Measurements from ENCODE around the gene ACOX3. TPM values are rescaled to one million over a fixed set of nuclear protein-coding genes. Genes with fewer than 3 reads are reported as not detected.

The ACOX3 gene
- total RNA-seq, 2 experiments from 2014 or later = 13.2 to 13.6 TPM

DNA sequence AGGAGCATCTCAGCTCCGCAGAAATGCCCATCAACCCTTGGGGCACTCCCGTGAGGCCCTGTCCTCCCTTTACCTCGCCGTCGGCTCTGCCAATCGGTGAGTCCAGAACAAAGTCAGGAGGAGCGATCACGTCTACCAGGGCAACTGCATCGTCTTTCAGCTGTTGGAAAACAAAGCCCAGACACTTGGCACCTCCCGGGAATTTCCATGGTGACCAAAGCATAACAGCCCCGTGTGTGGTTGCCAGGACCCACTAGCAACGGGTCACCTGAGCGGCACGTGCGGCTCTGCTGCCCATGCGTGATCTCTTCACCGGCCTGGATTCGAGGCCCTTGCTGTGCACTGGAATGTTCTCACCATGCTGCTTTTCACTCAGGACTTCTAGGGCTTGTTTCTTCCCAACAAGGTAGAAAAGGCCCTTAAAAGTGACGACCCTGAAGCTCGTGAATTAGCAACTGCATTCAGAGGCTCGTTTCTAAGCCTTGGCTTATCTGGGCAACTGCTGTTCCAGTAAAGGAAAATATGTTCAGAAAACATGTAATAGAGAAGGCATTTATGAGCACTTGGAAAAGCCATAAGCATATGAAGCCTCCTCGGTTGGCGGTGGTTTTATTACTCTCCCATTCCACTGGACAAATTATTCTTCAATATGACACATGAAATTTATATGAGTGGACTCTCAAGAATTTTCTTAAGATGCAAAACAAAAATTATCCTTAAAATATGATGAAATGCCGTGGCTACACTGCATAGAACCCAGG, 69.5 kb downstream of the ACOX3 start:
- Mint-ChIP-seq H3K4me1 (ENCODE audit: low read depth) (no peaks in the 10 kb centered on the region), H3K4me3 (no peak overlapping the region), H3K9me3 (ENCODE audit: insufficient read depth) (no peaks in the 10 kb centered on the region), H3K27me3 (ENCODE audit: low read depth) (no peaks in the 10 kb centered on the region), H3K27ac (no peak overlapping the region), H3K36me3 (ENCODE audit: low read depth) (no peaks in the 10 kb centered on the region)
- DNase-seq (no peak), ATAC-seq (no peak)
- CTCF ChIA-PET = no interaction called here
- POLR2A ChIA-PET = no interaction called here

DNA sequence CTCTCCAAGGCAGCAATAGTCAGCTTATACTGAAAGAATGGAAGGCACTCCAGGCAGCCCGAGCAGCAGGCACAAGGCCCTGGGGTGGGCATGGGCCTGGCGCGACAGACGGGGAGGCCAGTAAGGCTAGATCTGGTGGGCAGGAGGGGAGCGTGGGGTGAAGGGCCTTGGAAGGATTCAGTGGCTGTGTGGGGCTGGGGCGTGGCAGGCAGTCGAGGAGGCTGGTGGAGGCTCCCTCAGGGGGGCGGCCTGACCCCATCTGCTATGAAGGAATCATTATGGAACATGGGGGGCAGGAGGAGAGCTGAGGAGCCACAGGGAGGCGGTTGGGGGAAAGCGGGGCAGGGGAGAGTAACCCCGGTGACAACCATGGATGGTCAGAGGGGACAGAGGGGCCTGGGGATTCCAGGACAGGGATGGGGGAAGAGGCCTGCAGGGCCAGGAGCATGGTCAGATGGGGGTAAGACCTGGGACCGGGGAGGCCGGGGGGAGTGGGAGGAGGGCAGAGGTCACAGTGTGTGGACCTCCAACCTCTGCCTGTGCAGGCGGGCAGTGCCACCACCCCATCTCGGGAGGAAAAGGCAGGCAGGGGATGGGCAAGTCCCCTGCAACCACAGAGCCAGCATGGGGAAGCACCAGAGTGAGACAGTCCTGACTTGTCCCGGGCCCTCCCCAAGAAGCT, 70.3 kb downstream of the ACOX3 start:
- DNase-seq (no peak), ATAC-seq (no peak)
- H3K27me3 Mint-ChIP-seq (ENCODE audit: low read depth) = no peaks in the 10 kb centered on the region
- H3K36me3 Mint-ChIP-seq (ENCODE audit: low read depth) = no peaks in the 10 kb centered on the region
- no peaks in the 10 kb centered on the region for H3K4me1 Mint-ChIP-seq (ENCODE audit: low read depth)
- no peak overlapping the region for H3K27ac Mint-ChIP-seq
- H3K9me3 Mint-ChIP-seq (ENCODE audit: insufficient read depth) = no peaks in the 10 kb centered on the region
- H3K4me3 Mint-ChIP-seq = no peak overlapping the region
- POLR2A ChIA-PET = no interaction called here
- CTCF ChIA-PET = no interaction called here

DNA sequence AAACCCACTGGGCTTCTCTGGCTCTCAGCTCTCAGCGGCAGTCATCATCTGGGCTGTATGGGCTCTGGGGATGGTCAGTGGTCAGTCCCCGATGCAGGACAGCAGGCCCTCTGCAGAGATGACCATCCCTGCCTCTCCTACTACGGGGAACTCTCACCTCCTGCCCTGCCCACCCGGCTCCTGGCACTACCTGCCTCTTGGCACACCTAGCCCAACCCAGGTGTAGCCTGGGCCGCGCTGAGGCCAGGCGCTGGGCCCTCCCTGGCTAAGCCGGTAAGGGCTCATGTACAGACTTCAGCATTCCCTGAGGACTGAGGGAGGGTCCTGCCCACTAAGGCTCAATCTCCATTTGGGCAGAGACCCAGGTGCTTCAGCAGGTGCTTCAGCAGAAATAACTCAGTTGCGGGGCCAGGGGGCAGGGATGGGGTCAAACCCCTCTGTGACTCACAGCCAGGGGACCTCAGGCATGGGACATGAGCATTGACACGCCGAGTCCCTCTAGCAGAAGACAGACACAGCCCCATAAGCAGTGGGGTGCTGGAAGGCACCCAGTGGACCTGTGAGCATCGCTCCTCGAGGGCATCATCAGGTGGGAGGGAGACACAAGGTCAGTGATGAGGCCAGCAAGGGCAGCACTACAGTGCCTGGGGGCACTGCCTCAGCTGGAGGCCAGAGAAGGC, 71.0 kb downstream of the ACOX3 start:
- Mint-ChIP-seq H3K27ac (no peak overlapping the region), H3K27me3 (ENCODE audit: low read depth) (no peaks in the 10 kb centered on the region), H3K9me3 (ENCODE audit: insufficient read depth) (no peaks in the 10 kb centered on the region), H3K4me3 (no peak overlapping the region), H3K4me1 (ENCODE audit: low read depth) (no peaks in the 10 kb centered on the region), H3K36me3 (ENCODE audit: low read depth) (no peaks in the 10 kb centered on the region)
- DNase-seq (no peak), ATAC-seq (no peak)
- POLR2A ChIA-PET = no interaction called here
- CTCF ChIA-PET = no interaction called here

DNA sequence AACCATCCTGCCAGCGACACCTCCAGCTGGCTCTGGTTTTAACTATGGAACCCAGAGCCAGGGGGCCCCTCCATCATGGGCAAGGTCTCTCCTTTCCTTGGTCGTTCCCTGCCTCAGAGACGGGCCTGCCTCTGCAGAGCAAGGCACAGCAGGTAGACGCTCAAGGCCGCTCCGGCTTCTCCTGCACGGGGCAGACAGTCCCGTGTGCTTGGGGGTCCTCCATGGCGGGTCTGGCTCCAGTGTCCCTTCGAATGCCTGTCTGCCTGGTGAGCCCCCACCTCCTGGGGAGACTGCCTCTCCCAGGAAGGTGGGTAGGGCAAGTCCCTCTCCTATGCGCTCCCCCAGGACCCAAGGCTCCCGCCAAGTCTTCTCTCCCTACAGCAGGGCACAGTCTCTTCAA, 71.5 kb downstream of the ACOX3 start:
- no peak overlapping the region for H3K27ac Mint-ChIP-seq
- H3K4me3 Mint-ChIP-seq = no peak overlapping the region
- no peaks in the 10 kb centered on the region for H3K9me3 Mint-ChIP-seq (ENCODE audit: insufficient read depth)
- H3K36me3 Mint-ChIP-seq (ENCODE audit: low read depth) = no peaks in the 10 kb centered on the region
- H3K4me1 Mint-ChIP-seq (ENCODE audit: low read depth) = no peaks in the 10 kb centered on the region
- no peak for ATAC-seq
- ChIA-PET POLR2A (no interaction called here), CTCF (no interaction called here)
- no peaks in the 10 kb centered on the region for H3K27me3 Mint-ChIP-seq (ENCODE audit: low read depth)
- DNase-seq = no peak

DNA sequence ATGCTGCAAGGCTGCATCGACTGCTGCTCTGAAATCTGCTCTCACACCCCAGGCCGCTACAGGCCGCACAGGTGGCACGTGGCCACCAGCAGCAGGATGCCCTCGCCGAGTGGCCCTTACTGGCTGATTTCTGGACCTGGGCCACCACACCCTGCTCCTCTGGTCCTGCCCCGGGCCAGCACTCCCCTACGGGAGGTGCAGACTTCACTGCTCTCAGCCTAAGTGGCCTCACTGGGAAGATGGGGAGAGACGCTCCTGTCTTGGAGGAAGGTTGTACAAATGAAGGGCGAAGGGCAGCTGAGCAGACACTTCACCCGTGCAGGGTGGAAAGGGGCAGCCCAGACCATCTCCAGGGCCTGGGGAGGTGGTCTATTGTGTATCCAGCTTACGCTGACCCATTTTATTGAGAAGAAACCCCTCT, 72.5 kb downstream of the ACOX3 start:
- H3K4me3 Mint-ChIP-seq = no peak overlapping the region
- ATAC-seq = no peak
- CTCF ChIA-PET = no interaction called here
- H3K27me3 Mint-ChIP-seq (ENCODE audit: low read depth) = no peaks in the 10 kb centered on the region
- POLR2A ChIA-PET = no interaction called here
- DNase-seq = no peak
- peaks cover 2% of the 10 kb centered on the region for H3K36me3 Mint-ChIP-seq (ENCODE audit: low read depth)
- peaks cover 3% of the 10 kb centered on the region for H3K9me3 Mint-ChIP-seq (ENCODE audit: insufficient read depth)
- no peaks in the 10 kb centered on the region for H3K4me1 Mint-ChIP-seq (ENCODE audit: low read depth)
- no peak overlapping the region for H3K27ac Mint-ChIP-seq

DNA sequence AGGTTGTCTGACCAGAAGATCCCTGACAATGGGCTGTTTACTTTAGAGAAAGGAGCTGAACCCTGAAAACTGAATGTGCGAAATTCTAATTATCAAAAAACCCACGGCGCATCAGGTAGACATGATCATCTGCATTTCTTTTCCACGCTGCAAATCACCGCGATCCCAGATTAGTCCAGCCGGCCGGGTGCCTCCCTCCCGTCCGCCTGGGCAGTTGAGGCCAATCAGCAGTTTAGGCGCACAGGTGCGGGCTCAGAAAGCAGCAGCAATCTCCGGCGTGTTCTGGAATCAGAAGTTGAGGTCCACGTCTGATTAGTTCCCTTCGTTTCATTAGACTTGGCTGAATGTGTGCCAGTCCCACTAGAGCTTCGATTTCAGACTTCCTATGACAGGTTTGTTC, 73.9 kb downstream of the ACOX3 start:
- H3K9me3 Mint-ChIP-seq (ENCODE audit: insufficient read depth) = peaks cover 7% of the 10 kb centered on the region
- ATAC-seq (no peak), DNase-seq (no peak)
- H3K4me3 Mint-ChIP-seq = no peak overlapping the region
- ChIA-PET CTCF (no interaction called here), POLR2A (interaction anchor here (0.6 kb wide), 1 partner anchor 56 kb away, joined by 3 read pairs; no protein-coding TSS in a partner anchor)
- no peaks in the 10 kb centered on the region for H3K4me1 Mint-ChIP-seq (ENCODE audit: low read depth)
- no peaks in the 10 kb centered on the region for H3K27me3 Mint-ChIP-seq (ENCODE audit: low read depth)
- H3K36me3 Mint-ChIP-seq (ENCODE audit: low read depth) = peaks cover 2% of the 10 kb centered on the region
- no peak overlapping the region for H3K27ac Mint-ChIP-seq

DNA sequence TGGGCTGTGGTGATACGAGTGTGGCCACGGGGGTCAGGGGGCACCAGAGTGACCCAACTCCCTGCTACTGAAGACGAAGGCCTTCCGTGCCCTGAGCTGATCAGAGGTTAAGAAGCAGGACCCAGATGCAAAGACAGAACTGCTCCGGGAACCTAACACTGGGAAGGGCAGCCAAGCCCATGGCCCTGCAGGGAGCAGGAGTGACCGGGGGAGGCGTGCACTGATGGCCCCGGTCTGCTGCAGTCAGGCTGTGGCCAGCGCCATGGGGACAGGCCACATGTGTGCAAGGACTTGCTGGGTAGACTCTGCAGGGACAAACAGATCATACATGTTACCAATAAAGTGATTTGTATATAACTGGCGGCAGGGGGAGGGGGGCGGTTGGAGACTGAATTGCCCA, 74.6 kb downstream of the ACOX3 start:
- H3K36me3 Mint-ChIP-seq (ENCODE audit: low read depth) = peaks cover 2% of the 10 kb centered on the region
- ChIA-PET CTCF (no interaction called here), POLR2A (no interaction called here)
- DNase-seq (no peak), ATAC-seq (no peak)
- no peaks in the 10 kb centered on the region for H3K4me1 Mint-ChIP-seq (ENCODE audit: low read depth)
- no peaks in the 10 kb centered on the region for H3K27me3 Mint-ChIP-seq (ENCODE audit: low read depth)
- H3K4me3 Mint-ChIP-seq = no peak overlapping the region
- H3K9me3 Mint-ChIP-seq (ENCODE audit: insufficient read depth) = peaks cover 10% of the 10 kb centered on the region
- no peak overlapping the region for H3K27ac Mint-ChIP-seq

DNA sequence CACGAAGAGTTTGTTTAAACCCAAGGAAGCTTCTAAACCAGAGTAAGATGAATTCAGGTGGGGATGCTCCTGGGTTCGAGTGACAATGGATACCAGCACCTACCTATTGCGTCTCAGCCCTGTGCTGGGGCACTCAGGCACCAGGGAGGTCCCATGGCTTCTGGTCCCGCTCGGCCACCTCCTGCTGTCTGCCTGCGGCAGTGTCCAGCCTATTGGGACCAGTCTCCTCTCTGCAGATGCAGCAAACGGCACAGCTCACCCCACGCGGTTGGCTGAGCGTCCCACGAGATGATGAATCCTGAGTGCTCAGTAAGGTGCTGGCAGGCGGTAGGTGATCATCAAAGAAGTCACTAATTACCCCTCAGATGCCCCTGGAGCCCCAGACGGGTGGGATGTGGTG, 75.2 kb downstream of the ACOX3 start:
- Mint-ChIP-seq H3K27ac (no peak overlapping the region), H3K36me3 (ENCODE audit: low read depth) (peaks cover 2% of the 10 kb centered on the region), H3K9me3 (ENCODE audit: insufficient read depth) (peaks cover 10% of the 10 kb centered on the region), H3K27me3 (ENCODE audit: low read depth) (no peaks in the 10 kb centered on the region), H3K4me3 (no peak overlapping the region), H3K4me1 (ENCODE audit: low read depth) (no peaks in the 10 kb centered on the region)
- DNase-seq = no peak
- CTCF ChIA-PET = no interaction called here
- no peak for ATAC-seq
- POLR2A ChIA-PET = no interaction called here

DNA sequence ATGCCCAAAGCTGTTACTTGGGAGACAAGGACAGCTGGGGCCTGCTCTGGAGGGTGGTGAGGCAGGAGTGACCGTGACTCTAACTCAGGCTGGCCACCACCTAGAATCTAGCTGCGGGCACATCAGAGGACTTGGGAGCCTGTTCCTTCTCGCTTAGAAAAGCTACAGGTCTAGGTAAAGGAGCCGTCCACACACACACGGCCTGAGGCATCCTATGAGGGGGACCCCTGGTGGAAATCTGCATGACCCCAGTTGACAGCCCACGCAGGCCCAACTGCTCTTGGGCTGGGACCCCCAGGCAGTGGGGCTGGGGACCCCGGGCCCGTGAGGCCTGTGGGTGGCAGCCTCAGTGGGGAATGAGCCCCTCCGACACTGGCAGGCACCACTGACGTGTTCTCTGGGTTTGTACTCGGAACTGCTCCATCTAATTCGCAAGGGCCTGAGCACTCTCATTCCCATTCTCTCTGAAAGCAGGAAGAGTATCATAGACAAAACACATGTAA, 75.6 kb downstream of the ACOX3 start:
- H3K27ac Mint-ChIP-seq = no peak overlapping the region
- ATAC-seq (no peak), DNase-seq (no peak)
- H3K9me3 Mint-ChIP-seq (ENCODE audit: insufficient read depth) = peaks cover 10% of the 10 kb centered on the region
- no peaks in the 10 kb centered on the region for H3K27me3 Mint-ChIP-seq (ENCODE audit: low read depth)
- no peaks in the 10 kb centered on the region for H3K4me1 Mint-ChIP-seq (ENCODE audit: low read depth)
- peaks cover 2% of the 10 kb centered on the region for H3K36me3 Mint-ChIP-seq (ENCODE audit: low read depth)
- ChIA-PET CTCF (interaction anchor here (0.7 kb wide), 1 partner anchor 249 kb away, joined by 3 read pairs; no protein-coding TSS in a partner anchor), POLR2A (no interaction called here)
- no peak overlapping the region for H3K4me3 Mint-ChIP-seq

DNA sequence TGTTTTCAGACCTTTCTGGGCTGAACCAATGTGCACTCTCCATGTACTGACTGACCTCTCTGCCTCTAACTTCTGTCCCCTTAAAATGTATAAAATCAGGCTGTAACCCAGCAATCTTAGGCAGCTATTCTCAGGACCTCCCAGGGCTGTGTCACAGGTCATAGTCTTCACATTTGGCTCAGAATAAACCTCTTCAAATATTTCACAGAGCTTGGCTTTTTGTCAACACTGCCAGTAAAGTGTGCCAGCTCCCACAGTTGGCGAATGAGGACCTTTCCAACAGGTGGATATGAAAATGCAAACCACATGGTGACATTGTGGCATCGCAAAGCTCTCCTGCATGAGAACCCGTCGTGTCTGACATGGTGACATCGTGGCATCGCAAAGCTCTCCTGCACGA, 76.4 kb downstream of the ACOX3 start:
- DNase-seq = no peak
- CTCF ChIA-PET = interaction anchor here (0.7 kb wide), 1 partner anchor 248 kb away, joined by 3 read pairs; no protein-coding TSS in a partner anchor

DNA sequence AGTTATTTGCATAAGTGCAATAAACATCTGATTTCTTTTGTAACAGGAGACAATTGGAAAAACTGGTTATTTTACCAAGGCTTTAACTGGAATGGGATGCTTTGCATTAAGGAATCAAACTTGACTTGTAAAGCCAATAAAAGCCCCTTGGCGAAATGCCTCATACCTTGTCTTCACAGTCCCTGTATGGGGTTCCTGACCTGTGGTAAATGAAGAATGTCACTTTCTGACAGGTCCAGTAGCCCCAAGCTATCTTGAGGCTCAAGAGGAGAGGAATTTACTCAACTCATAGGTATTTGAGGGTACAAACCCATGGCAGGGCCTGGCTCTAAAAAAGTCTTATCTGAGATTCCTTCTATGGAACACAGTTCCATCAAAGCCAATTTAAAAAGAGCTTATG, 78.0 kb downstream of the ACOX3 start:
- peaks cover 2% of the 10 kb centered on the region for H3K36me3 Mint-ChIP-seq (ENCODE audit: low read depth)
- no peak for DNase-seq
- CTCF ChIA-PET = interaction anchor here (1.4 kb wide), 1 partner anchor 120 kb away, joined by 3 read pairs; no protein-coding TSS in a partner anchor
- POLR2A ChIA-PET = no interaction called here
- H3K4me3 Mint-ChIP-seq = no peak overlapping the region
- no peaks in the 10 kb centered on the region for H3K4me1 Mint-ChIP-seq (ENCODE audit: low read depth)
- no peak for ATAC-seq
- H3K27me3 Mint-ChIP-seq (ENCODE audit: low read depth) = no peaks in the 10 kb centered on the region
- peaks cover 10% of the 10 kb centered on the region for H3K9me3 Mint-ChIP-seq (ENCODE audit: insufficient read depth)
- H3K27ac Mint-ChIP-seq = no peak overlapping the region

More for the DNA sequence above, 76.4 kb downstream of the ACOX3 start:
- H3K27me3 Mint-ChIP-seq (ENCODE audit: low read depth) = no peaks in the 10 kb centered on the region
- peaks cover 2% of the 10 kb centered on the region for H3K36me3 Mint-ChIP-seq (ENCODE audit: low read depth)
- H3K27ac Mint-ChIP-seq = no peak overlapping the region
- H3K9me3 Mint-ChIP-seq (ENCODE audit: insufficient read depth) = peaks cover 10% of the 10 kb centered on the region
- no peak overlapping the region for H3K4me3 Mint-ChIP-seq
- ATAC-seq = no peak
- POLR2A ChIA-PET = no interaction called here
- H3K4me1 Mint-ChIP-seq (ENCODE audit: low read depth) = no peaks in the 10 kb centered on the region

DNA sequence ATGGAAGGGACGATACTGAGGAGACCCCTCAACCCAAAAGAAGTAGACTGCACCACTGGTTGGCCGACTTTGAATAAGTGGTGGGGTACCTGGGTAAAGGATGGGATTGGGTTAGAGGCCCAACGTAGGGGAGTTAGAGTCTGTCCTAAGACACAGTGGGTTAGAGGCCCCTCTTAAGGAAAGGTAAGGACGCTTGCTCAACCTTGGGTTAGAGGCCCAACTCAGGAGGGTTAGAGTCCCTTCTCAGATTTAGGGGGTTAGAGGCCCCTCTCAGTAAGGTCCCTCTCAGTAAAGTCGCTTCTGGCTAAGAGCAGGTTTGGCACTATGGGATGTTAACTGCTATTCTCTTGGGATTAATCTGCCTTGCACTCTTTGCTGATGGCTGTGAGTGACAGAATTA, 81.3 kb downstream of the ACOX3 start:
- H3K36me3 Mint-ChIP-seq (ENCODE audit: low read depth) = peaks cover 2% of the 10 kb centered on the region
- no peak for DNase-seq
- H3K4me3 Mint-ChIP-seq = no peak overlapping the region
- no peak overlapping the region for H3K27ac Mint-ChIP-seq
- no peaks in the 10 kb centered on the region for H3K27me3 Mint-ChIP-seq (ENCODE audit: low read depth)
- POLR2A ChIA-PET = interaction anchor here (1.2 kb wide), 1 partner anchor 47 kb away, joined by 3 read pairs; no protein-coding TSS in a partner anchor
- peaks cover 10% of the 10 kb centered on the region for H3K9me3 Mint-ChIP-seq (ENCODE audit: insufficient read depth)
- ATAC-seq = no peak
- CTCF ChIA-PET = no interaction called here
- H3K4me1 Mint-ChIP-seq (ENCODE audit: low read depth) = no peaks in the 10 kb centered on the region

All from activated CD8-positive, alpha-beta T cell treated with anti-CD3 and anti-CD28 coated beads, Interleukin-2, amount 10 ng/mL, durations not matched to agents 7 days and 5 days (primary cell).